Measurements from ENCODE around the gene ATF6B.

Gene ATF6B

GRCh38 chr6:32095338-32096086 is 32.5 kb downstream of the ATF6B start:
- no peak for DNase-seq (ENCODE audit: insufficient read length)
- TF ChIP-seq POLR2A (IDR thresholded peaks at IDR 0.05; ENCODE audit: low read depth, low read length) (no peak), TAF1 (IDR thresholded peaks at IDR 0.05; ENCODE audit: borderline replicate concordance, low read depth, low read length) (no peak)
- no peak for FAIRE-seq

GRCh38 chr6:32092760-32093497 is 35.1 kb downstream of the ATF6B start:
- DNase-seq (ENCODE audit: insufficient read length) (no peak), FAIRE-seq (no peak)
- TF ChIP-seq POLR2A (IDR thresholded peaks at IDR 0.05; ENCODE audit: low read depth, low read length) (no peak), TAF1 (IDR thresholded peaks at IDR 0.05; ENCODE audit: borderline replicate concordance, low read depth, low read length) (no peak), POLR2AphosphoS5 (IDR thresholded peaks at IDR 0.05; ENCODE audit: low read depth, low read length) (no peak)

- no peak for FAIRE-seq
- no peak for DNase-seq (ENCODE audit: insufficient read length)
These were observed 38.8 kb downstream of the ATF6B start for GRCh38 chr6:32089082-32089828.

DNA sequence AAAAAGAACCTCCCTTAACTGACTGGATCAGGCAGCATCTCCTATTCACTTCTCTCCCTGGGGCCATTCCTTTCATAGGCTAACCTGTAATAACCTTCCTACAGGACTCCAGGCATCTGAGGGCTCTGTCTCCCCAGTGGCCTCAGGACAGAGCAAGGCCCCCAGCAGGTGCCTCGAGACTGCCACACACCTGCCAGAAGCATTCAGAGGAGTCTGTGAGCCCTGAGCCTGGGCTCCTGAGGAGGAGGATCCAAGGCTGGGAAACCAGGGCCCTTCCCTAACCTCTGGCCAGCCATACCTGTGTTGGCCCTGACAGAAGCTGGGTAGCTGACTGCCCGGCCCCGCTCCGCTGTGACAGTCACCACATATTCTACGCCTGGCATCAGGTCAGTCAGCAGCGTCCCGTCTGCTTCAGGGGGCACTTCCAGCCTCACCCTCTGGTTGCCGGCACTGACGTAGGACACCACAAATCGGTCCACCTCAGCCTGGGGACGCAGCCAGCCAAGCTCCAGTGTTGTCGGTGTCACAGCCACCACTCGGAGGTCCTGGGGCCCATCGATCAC is 39.5 kb downstream of the ATF6B start:
- FAIRE-seq (no peak), DNase-seq (ENCODE audit: insufficient read length) (no peak)
- TF ChIP-seq POLR2AphosphoS5 (IDR thresholded peaks at IDR 0.05; ENCODE audit: low read depth, low read length): no peak
- no peak for TF ChIP-seq POLR2A (IDR thresholded peaks at IDR 0.05; ENCODE audit: low read depth, low read length)
- no peak for TF ChIP-seq TAF1 (IDR thresholded peaks at IDR 0.05; ENCODE audit: borderline replicate concordance, low read depth, low read length)

More at GRCh38 chr6:32089082-32089828, 38.8 kb downstream of the ATF6B start:
- TF ChIP-seq TAF1 (IDR thresholded peaks at IDR 0.05; ENCODE audit: borderline replicate concordance, low read depth, low read length): no peak
- no peak for TF ChIP-seq POLR2A (IDR thresholded peaks at IDR 0.05; ENCODE audit: low read depth, low read length)
- no peak for TF ChIP-seq POLR2AphosphoS5 (IDR thresholded peaks at IDR 0.05; ENCODE audit: low read depth, low read length)

- TF ChIP-seq TAF1 (IDR thresholded peaks at IDR 0.05; ENCODE audit: borderline replicate concordance, low read depth, low read length) (no peak), POLR2AphosphoS5 (IDR thresholded peaks at IDR 0.05; ENCODE audit: low read depth, low read length) (no peak), POLR2A (IDR thresholded peaks at IDR 0.05; ENCODE audit: low read depth, low read length) (no peak)
- DNase-seq (ENCODE audit: insufficient read length): peak; percentile 63
- FAIRE-seq: no peak
These were observed 40.2 kb downstream of the ATF6B start for GRCh38 chr6:32087574-32088486.

- TF ChIP-seq TAF1 (IDR thresholded peaks at IDR 0.05; ENCODE audit: borderline replicate concordance, low read depth, low read length): no peak
- peak; percentile 49; the same call in 1 of the 2 replicates for TF ChIP-seq POLR2AphosphoS5 (IDR thresholded peaks at IDR 0.05; ENCODE audit: low read depth, low read length)
- DNase-seq (ENCODE audit: insufficient read length) (peak; percentile 69), FAIRE-seq (no peak)
These were observed 41.1 kb downstream of the ATF6B start for GRCh38 chr6:32086661-32087573.

DNA sequence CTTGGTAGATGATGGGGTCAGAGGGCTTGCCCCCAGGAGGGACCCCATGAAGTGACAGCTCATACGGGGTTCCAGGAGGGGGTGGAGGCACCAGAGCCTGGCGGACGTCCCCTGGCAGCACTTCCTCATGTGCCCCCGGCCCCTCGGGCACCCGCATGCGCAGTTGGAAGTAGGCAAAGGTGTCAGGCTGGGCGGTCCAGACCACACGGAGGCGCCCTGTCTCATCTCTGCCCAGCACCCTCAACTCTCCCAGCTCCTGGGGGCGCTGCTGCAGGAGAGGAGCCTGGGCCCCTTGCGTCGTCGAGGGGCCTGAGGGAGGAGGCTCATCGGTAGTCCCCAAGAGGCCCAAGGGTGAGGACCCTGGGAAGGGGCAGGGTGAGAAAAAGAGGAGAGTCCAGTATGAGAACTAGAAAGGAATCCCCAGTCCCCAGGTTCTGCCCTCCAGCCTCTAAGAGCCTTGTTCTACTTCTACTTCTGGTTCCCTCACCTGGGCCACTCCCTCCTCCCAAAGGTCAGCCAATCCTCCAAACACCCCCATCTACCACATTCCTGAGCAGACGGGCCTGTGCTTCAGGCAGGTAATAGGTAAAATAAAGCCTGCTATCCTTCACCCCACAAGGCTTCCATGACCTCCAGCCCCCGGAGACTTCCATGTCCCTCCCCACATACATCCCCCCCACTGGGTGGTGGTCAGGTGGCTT is 42.1 kb downstream of the ATF6B start:
- no peak for TF ChIP-seq TAF1 (IDR thresholded peaks at IDR 0.05; ENCODE audit: borderline replicate concordance, low read depth, low read length)
- no peak for TF ChIP-seq POLR2A (IDR thresholded peaks at IDR 0.05; ENCODE audit: low read depth, low read length)
- no peak for TF ChIP-seq POLR2AphosphoS5 (IDR thresholded peaks at IDR 0.05; ENCODE audit: low read depth, low read length)
- FAIRE-seq (no peak), DNase-seq (ENCODE audit: insufficient read length) (no peak)

GRCh38 chr6:32084780-32085179 is 43.3 kb downstream of the ATF6B start:
- TF ChIP-seq TAF1 (IDR thresholded peaks at IDR 0.05; ENCODE audit: borderline replicate concordance, low read depth, low read length) (no peak), POLR2A (IDR thresholded peaks at IDR 0.05; ENCODE audit: low read depth, low read length) (no peak), POLR2AphosphoS5 (IDR thresholded peaks at IDR 0.05; ENCODE audit: low read depth, low read length) (no peak)
- no peak for FAIRE-seq
- no peak for DNase-seq (ENCODE audit: insufficient read length)

Measured in GM12892 (cell line).